Heart left ventricle (tissue), 13 donors: ENCODE data around the gene GALNT10.

Experiments
- CTCF ChIP-seq, 12 donors: fragments of 200-600 bp; sonication (generic) in 4 of 12; IDR thresholded peaks; one replicate each; pipeline versions ENCODE4 v1.5.0 to v1.8.0; 2018 to 2022; ENCODE audit warnings: antibody characterized with exemption in 12 of 12, mild to moderate bottlenecking in 5 of 12
- POLR2A ChIP-seq, 2 donors: fragments of 450-650 bp; IDR thresholded peaks; one replicate each; pipeline ENCODE4 v1.6.1; 2017; ENCODE audit warnings: antibody characterized with exemption in 2 of 2, mild to moderate bottlenecking in 2 of 2, moderate library complexity in 2 of 2
- donor health status: ischemic (EF 13 %, LVEDD 7.1; RV severe dilation, severe dysfunction).
- donor health status: DM: no; HTN: yes; CAD: no.
- donor health status: DM: no; HTN: no; CAD: no.
- donor health status: ischemic (EF 25% LVEDD 6.9; RV normal size, moderate dysfunction).
- donor health status: ischemic (EF 25% LVEDD 5.7; RV mildly dilated, moderate dysfunction).
- donor health status: ischemic (EF 35%, LVEDD 5.7; RV mildly dilated, moderate dysfunction).
- donor health status: nonischemic (EF 11% LVEDD 7.7; RV severe dilation, severe dysfunction).
- donor health status: DM: yes; HTN: yes; CAD: no.
- donor health status: PGD.
- donor health status: ischemic (EF 29% LVEDD 5.4; RV normal size, mild dysfunction).
- donor health status: nonischemic (EF 23%, LVEDD 6.1; RV moderate dilation, normal function).

- TF ChIP-seq CTCF (IDR thresholded peaks at IDR 0.05) (no peak), POLR2A (IDR thresholded peaks at IDR 0.05) (no peak)
These were observed 129.2 kb downstream of the GALNT10 start for GRCh38 chr5:154319736-154320135.
